Measurements from ENCODE around the gene PCNX3.

DNA sequence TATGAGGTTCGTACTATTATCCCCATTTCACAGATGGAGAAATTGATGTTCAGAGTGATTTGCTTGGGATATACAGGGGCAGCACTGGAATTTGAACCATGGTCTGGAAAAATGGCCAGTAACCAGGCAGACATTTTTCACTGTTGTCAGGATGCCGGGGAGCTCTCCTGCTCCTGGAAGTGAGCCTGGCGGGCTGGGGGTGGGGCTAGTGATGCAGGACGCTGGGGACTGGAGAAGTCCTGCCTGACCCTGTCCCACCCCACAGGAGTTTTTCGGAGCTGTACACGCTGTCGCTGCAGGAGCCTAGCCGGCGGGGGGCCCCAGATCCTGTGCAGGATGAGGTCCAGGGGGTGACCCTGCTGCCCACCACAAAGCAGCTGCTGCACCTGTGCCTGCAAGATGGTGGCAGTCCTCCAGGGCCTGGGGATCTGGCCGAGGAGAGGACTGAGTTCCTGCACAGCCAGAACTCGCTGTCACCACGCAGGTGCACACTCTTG, 33.5 kb downstream of the PCNX3 start:
- TF ChIP-seq EZH2 (IDR thresholded peaks at IDR 0.05; ENCODE audit: low read length, missing control alignments): no peak
- TF ChIP-seq CTCF (conservative IDR thresholded peaks at IDR 0.05 in 1 of 2, IDR thresholded peaks at IDR 0.05 in 1 of 2; ENCODE audit: low read depth in 1 of 2, low read length in 2 of 2): no peak
